NCI-H2081 (cell line): ENCODE data around the gene NTM.
"Not testable (repeated sequence)": the region's sequence is repeated elsewhere in the genome, so short reads cannot be mapped to it uniquely, and the experiment has no call there.

ENCODE experiments used
- DNase-seq, 2 experiments: peaks; one replicate each; lab custom pipeline; 2025; lab: John Stamatoyannopoulos, UW

The NTM gene

GRCh38 chr11:132357811-132358572 lies 987.6 kb downstream of the NTM start:
- no peak for DNase-seq

GRCh38 chr11:132358573-132358953 lies 988.1 kb downstream of the NTM start:
- no peak for DNase-seq

DNA sequence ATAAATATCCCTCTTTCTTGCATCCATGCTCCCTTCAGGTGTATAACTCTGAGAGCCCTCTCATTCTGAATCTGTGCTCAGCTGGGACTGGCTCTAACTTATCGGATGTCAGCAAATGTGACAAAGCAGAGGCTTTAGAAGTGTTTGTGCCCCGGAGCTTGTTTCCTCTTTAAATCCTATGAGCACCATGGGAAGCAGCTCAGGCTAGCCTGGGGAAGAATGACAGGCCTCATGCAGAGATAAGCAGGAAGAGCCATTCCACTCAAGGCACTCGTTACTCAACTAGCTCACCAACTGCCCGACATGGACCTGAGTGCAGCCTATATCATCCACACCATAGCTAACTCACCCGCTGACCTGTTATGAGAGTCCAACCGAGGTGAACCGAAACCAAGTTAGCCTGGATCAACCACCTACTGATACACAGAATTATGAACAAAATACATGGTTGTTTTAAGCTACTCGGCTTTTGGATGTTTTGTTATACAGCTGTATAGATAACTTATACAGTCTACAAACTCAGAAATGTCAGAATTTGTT lies 990.7 kb downstream of the NTM start:
- DNase-seq, result no peak

DNA sequence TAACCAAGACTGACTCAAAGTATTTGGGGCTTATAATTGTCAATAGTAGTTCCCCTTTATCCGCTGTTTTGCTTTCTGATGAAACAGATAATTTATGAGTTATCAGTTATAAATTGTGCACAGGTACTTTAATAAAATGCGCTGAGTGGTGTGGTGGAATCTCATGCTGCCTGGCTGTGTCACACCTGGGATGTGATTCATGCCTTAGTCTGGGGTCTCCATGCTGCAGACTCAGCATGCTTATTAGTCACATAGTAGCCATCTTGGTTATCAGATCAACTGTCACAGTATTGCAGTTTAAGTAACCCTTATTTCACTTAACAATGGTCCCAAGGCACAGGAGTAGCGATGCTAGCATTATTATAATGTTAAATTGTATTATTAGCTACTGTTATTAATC lies 995.2 kb downstream of the NTM start:
- DNase-seq, result no peak

DNA sequence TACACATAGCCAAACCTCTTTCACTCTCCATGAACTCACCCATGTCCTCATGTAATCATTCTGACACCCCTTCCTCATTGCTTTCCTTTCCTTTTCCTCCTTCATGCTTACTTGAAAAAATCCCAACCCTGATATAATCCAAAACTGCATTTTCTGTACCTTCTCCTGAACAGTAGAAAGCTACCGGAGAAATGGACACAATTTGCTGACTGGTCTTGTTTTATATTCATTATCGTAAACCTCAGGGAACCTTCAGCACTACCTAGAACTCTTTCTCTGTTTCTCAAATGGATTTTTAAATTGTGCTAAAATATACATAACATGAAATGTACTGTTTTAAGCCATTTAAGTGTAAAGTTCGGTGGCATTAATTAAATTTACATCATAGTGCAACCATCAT lies 996.9 kb downstream of the NTM start:
- DNase-seq, result no peak

- not testable (repeated sequence) for DNase-seq
These were observed 999.7 kb downstream of the NTM start for GRCh38 chr11:132370114-132370513.

DNA sequence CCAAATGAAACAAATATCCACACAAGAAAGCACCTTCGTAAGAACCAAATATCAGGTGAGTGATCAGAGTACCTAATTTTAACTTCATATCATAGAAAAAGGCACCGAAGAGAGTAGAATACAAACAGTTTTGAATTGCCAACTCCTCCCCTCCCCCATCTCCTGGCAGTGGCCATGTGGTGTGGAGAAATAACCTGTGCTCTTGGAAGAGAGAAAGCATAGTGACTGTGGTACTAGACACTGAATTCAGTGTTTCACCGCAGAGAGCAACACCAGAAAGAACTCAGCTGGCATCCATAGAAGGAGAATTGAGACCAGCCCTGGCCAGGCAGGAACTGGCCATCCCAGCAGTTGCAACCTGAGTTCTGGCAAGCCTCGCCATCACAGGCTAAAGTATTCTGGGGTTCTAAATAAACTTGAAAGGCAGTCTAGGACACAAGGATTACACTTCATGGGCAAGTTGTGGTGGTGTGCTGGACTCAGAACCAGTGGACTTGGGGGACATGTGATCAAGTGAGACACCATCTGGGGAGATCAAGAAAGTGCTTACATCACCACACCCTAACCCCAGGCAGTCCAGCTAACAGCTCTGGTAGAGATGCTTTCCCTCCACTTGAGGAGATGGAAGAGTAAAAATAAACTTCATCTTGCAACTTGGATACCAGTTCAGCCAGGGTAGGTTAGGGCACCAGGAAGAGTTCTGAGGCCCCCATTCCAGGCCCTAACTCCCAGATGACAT lies 1003.2 kb downstream of the NTM start:
- DNase-seq, result no peak

DNA sequence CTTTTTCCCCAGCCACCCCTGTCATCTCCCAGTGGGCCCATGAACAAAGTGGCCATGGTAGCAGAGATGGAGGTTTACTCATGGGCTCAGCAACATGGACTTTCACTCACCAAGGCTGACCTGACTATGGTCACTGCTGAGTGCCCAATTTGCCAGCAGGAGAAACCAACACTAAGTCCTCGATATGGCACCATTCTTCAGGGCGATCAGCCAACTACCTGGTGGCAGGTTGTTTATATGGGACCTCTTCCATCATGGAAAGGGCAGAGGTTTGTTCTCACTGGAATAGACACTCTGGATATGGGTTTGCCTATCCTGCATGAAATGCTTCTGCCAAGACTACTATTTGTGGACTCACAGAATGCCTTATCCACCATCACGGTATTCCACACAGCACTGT lies 1009.1 kb downstream of the NTM start:
- DNase-seq, result no peak
